Renal cortex interstitium (tissue), 11 donors: ENCODE results near the gene TRERF1. TPM values are rescaled to one million over a fixed set of nuclear protein-coding genes. Genes with fewer than 3 reads are reported as not detected.
"Not testable (repeated sequence)": the region's sequence is repeated elsewhere in the genome, so short reads cannot be mapped to it uniquely, and the experiment has no call there.

ENCODE experiments used
- DNase-seq, 11 donors: peaks; one replicate each; pipeline ENCODE4 v3.0.0-alpha.2; 2013; ENCODE audit warnings: low read depth in 9 of 11, low spot score in 4 of 11; ENCODE audit errors: extremely low read depth in 1 of 11
- polyA plus RNA-seq, 3 donors: library from polyadenylated mRNA; unstranded; fragments of 120-200 nt; gene quantifications; one replicate each; pipeline ENCODE4 v1.2.1, GENCODE V29; 2013; ENCODE audit not compliant: insufficient read length in 3 of 3

TRERF1 gene
- polyA plus RNA-seq, 3 donors, result 14.9 to 16.4 (median 15.9) TPM

- DNase-seq, result peak; percentile 63 to 79 (median 74)
Observed at GRCh38 chr6:42452171-42453030, 675 bp upstream of the TRERF1 start.

GRCh38 chr6:42450477-42451332, 1.0 kb downstream of the TRERF1 start:
- no peak for DNase-seq

GRCh38 chr6:42449917-42450476, 1.7 kb downstream of the TRERF1 start:
- no peak for DNase-seq

- no peak for DNase-seq
Observed at GRCh38 chr6:42448927-42449659, 2.6 kb downstream of the TRERF1 start.

- DNase-seq, result no peak
Observed at GRCh38 chr6:42448391-42448790, 3.3 kb downstream of the TRERF1 start.

GRCh38 chr6:42446996-42447395, 4.7 kb downstream of the TRERF1 start:
- no peak for DNase-seq

- no peak for DNase-seq
Observed at GRCh38 chr6:42446370-42446769, 5.4 kb downstream of the TRERF1 start.

GRCh38 chr6:42445955-42446354, 5.8 kb downstream of the TRERF1 start:
- DNase-seq, result not testable (repeated sequence)

GRCh38 chr6:42443312-42444060, 8.2 kb downstream of the TRERF1 start:
- DNase-seq, result no peak

- DNase-seq, result no peak
Observed at GRCh38 chr6:42441697-42442081, 10.0 kb downstream of the TRERF1 start.

GRCh38 chr6:42440778-42441696, 10.7 kb downstream of the TRERF1 start:
- DNase-seq, result peak in 8 of 11 donors; percentile 54 to 81 (median 70)

GRCh38 chr6:42440027-42440426, 11.7 kb downstream of the TRERF1 start:
- no peak for DNase-seq

GRCh38 chr6:42436825-42437224, 14.9 kb downstream of the TRERF1 start:
- DNase-seq, result no peak

- DNase-seq, result no peak
Observed at GRCh38 chr6:42434237-42434636, 17.5 kb downstream of the TRERF1 start.

- no peak for DNase-seq
Observed at GRCh38 chr6:42433409-42433808, 18.3 kb downstream of the TRERF1 start.

- DNase-seq, result no peak
Observed at GRCh38 chr6:42431877-42432276, 19.8 kb downstream of the TRERF1 start.

- no peak for DNase-seq
Observed at GRCh38 chr6:42431356-42431755, 20.4 kb downstream of the TRERF1 start.
